Osteocyte (in vitro differentiated cells): ENCODE measurements around the gene TSSC4. TPM values are rescaled to one million over a fixed set of nuclear protein-coding genes. Genes with fewer than 3 reads are reported as not detected.

ENCODE experiments used
- DNase-seq: peaks from one replicate; pipeline ENCODE4 v3.0.0; 2021; ENCODE audit warnings: mixed read lengths; ENCODE audit not compliant: unreplicated experiment; ENCODE audit errors: extremely low spot score
- H3K27ac Mint-ChIP-seq: one replicate; pipeline ENCODE4 v1.8.0; 2021; ENCODE audit warnings: mild to moderate bottlenecking, mixed read lengths; ENCODE audit not compliant: unreplicated experiment
- H3K27me3 Mint-ChIP-seq: one replicate; pipeline ENCODE4 v1.8.0; 2021; ENCODE audit warnings: mixed read lengths; ENCODE audit not compliant: unreplicated experiment
- H3K36me3 Mint-ChIP-seq: one replicate; pipeline ENCODE4 v1.8.0; 2021; ENCODE audit warnings: mixed read lengths; ENCODE audit not compliant: unreplicated experiment
- H3K4me1 Mint-ChIP-seq: one replicate; pipeline ENCODE4 v1.8.0; 2021; ENCODE audit warnings: mixed read lengths; ENCODE audit not compliant: unreplicated experiment
- H3K4me3 Mint-ChIP-seq: one replicate; pipeline ENCODE4 v1.8.0; 2021; ENCODE audit warnings: mild to moderate bottlenecking, moderate library complexity, mixed read lengths; ENCODE audit not compliant: unreplicated experiment
- H3K9me3 Mint-ChIP-seq: one replicate; pipeline ENCODE4 v1.8.0; 2021; ENCODE audit warnings: mixed read lengths; ENCODE audit not compliant: unreplicated experiment
- CTCF ChIP-seq: fragments of 200-600 bp; sonication (generic); IDR thresholded peaks from 2 replicates; pipeline ENCODE4 v1.5.0; 2021; ENCODE audit warnings: antibody characterized with exemption, mild to moderate bottlenecking, moderate library complexity
- total RNA-seq: library from RNA; stranded (reverse); gene quantifications from 2 replicates; pipeline ENCODE4 v1.2.1, GENCODE V29; 2021

Gene TSSC4
- total RNA-seq, 1 donor from 2014 or later = 50.6 TPM

- H3K4me1 Mint-ChIP-seq = no peaks in the 10 kb centered on the region
- H3K27me3 Mint-ChIP-seq = no peaks in the 10 kb centered on the region
- no peak for TF ChIP-seq CTCF
- no peak overlapping the region for H3K4me3 Mint-ChIP-seq
- no peaks in the 10 kb centered on the region for H3K36me3 Mint-ChIP-seq
- no peaks in the 10 kb centered on the region for H3K9me3 Mint-ChIP-seq
- no peak for DNase-seq
- H3K27ac Mint-ChIP-seq = no peak overlapping the region
These were observed 8.6 kb downstream of the TSSC4 start for GRCh38 chr11:2409126-2409525.

GRCh38 chr11:2409611-2410468 is 9.3 kb downstream of the TSSC4 start:
- no peak overlapping the region for H3K4me3 Mint-ChIP-seq
- H3K27ac Mint-ChIP-seq = no peak overlapping the region
- no peaks in the 10 kb centered on the region for H3K9me3 Mint-ChIP-seq
- no peaks in the 10 kb centered on the region for H3K4me1 Mint-ChIP-seq
- no peaks in the 10 kb centered on the region for H3K36me3 Mint-ChIP-seq
- no peak for TF ChIP-seq CTCF
- no peak for DNase-seq
- H3K27me3 Mint-ChIP-seq = no peaks in the 10 kb centered on the region

- no peak for DNase-seq
- H3K27ac Mint-ChIP-seq = no peak overlapping the region
- no peaks in the 10 kb centered on the region for H3K9me3 Mint-ChIP-seq
- no peak overlapping the region for H3K4me3 Mint-ChIP-seq
- H3K36me3 Mint-ChIP-seq = no peaks in the 10 kb centered on the region
- H3K27me3 Mint-ChIP-seq = no peaks in the 10 kb centered on the region
- TF ChIP-seq CTCF = no peak
- no peaks in the 10 kb centered on the region for H3K4me1 Mint-ChIP-seq
These were observed 10.1 kb downstream of the TSSC4 start for GRCh38 chr11:2410616-2411015.

- no peak for TF ChIP-seq CTCF
- Mint-ChIP-seq H3K27ac (no peak overlapping the region), H3K4me3 (no peak overlapping the region), H3K4me1 (no peaks in the 10 kb centered on the region), H3K27me3 (no peaks in the 10 kb centered on the region), H3K36me3 (no peaks in the 10 kb centered on the region), H3K9me3 (no peaks in the 10 kb centered on the region)
- DNase-seq = no peak
These were observed 11.1 kb downstream of the TSSC4 start for GRCh38 chr11:2411446-2412305.

GRCh38 chr11:2412323-2412722 is 11.8 kb downstream of the TSSC4 start:
- Mint-ChIP-seq H3K27me3 (no peaks in the 10 kb centered on the region), H3K36me3 (no peaks in the 10 kb centered on the region), H3K4me1 (no peaks in the 10 kb centered on the region), H3K9me3 (no peaks in the 10 kb centered on the region), H3K27ac (no peak overlapping the region), H3K4me3 (no peak overlapping the region)
- DNase-seq = no peak
- no peak for TF ChIP-seq CTCF
